WTC11 (cell line): Measurements from ENCODE around the gene LARGE1. TPM values are rescaled to one million over a fixed set of nuclear protein-coding genes. Genes with fewer than 3 reads are reported as not detected.
A peak's percentile ranks its signal among the peaks of the same experiment; 100 is the strongest.

Experiments used
- ATAC-seq: fragments of 200-7000 bp; cut with Tn5 transposase; 2 replicates; pipeline ENCODE4 v1.10.0; 2021; ENCODE audit warnings: mild to moderate bottlenecking, moderate library complexity
- CTCF ChIA-PET: fragments of 300-600 bp; sonication (Branson Sonifier 250); formaldehyde crosslinking; loops from one replicate; lab custom pipeline; 2021; ENCODE audit warnings: antibody characterized with exemption; lab: Charles Lee
- POLR2A ChIA-PET: fragments of 350-600 bp; sonication (Branson Sonifier 250); formaldehyde crosslinking; loops from one replicate; lab custom pipeline; 2021; ENCODE audit warnings: antibody characterized with exemption; lab: Charles Lee
- DNase-seq: peaks from one replicate; pipeline ENCODE4 v3.0.0; 2021; ENCODE audit warnings: low spot score
- H3K27ac Mint-ChIP-seq: 2 replicates; pipeline ENCODE4 v1.8.0; 2021; ENCODE audit warnings: mixed read lengths
- H3K27me3 Mint-ChIP-seq: 2 replicates; pipeline ENCODE4 v1.8.0; 2021; ENCODE audit warnings: low read depth, mild to moderate bottlenecking, moderate library complexity, mixed read lengths
- H3K36me3 Mint-ChIP-seq: 2 replicates; pipeline ENCODE4 v1.8.0; 2021; ENCODE audit warnings: mixed read lengths
- H3K4me1 Mint-ChIP-seq: 2 replicates; pipeline ENCODE4 v1.8.0; 2022; ENCODE audit warnings: mixed read lengths
- H3K4me3 Mint-ChIP-seq: 2 replicates; pipeline ENCODE4 v1.8.0; 2021; ENCODE audit warnings: mild to moderate bottlenecking, moderate library complexity, mixed read lengths
- H3K9me3 Mint-ChIP-seq: 2 replicates; pipeline ENCODE4 v1.8.0; 2021; ENCODE audit warnings: mixed read lengths
- ATF2 ChIP-seq: sonication (generic); formaldehyde crosslinking; IDR thresholded peaks from 2 replicates; pipeline ENCODE4 v1.8.1; 2022; ENCODE audit warnings: low read depth, missing genetic modification reagents, borderline replicate concordance
- E2F4 ChIP-seq: sonication (generic); formaldehyde crosslinking; IDR thresholded peaks from 2 replicates; pipeline ENCODE4 v1.8.1; 2022; ENCODE audit warnings: low read depth, mild to moderate bottlenecking, moderate library complexity, missing genetic modification reagents, borderline replicate concordance
- ELF4 ChIP-seq: sonication (generic); formaldehyde crosslinking; IDR thresholded peaks from 2 replicates; pipeline ENCODE4 v1.8.1; 2022; ENCODE audit warnings: low read depth, mild to moderate bottlenecking, moderate library complexity, missing genetic modification reagents
- ERG ChIP-seq: fragments of 250-450 bp; sonication (Bioruptor Pico); IDR thresholded peaks from 2 replicates; pipeline ENCODE4 v1.8.0; 2021; ENCODE audit warnings: mild to moderate bottlenecking
- ETV6 ChIP-seq: sonication (generic); formaldehyde crosslinking; IDR thresholded peaks from 2 replicates; pipeline ENCODE4 v1.8.1; 2022; ENCODE audit warnings: mild to moderate bottlenecking, missing genetic modification reagents
- FOXK1 ChIP-seq: sonication (generic); formaldehyde crosslinking; IDR thresholded peaks from 2 replicates; pipeline ENCODE4 v1.8.0; 2022; ENCODE audit warnings: mild to moderate bottlenecking, moderate library complexity, missing genetic modification reagents
- FOXP4 ChIP-seq: sonication (generic); formaldehyde crosslinking; IDR thresholded peaks from 2 replicates; pipeline ENCODE4 v1.8.0; 2022; ENCODE audit warnings: mild to moderate bottlenecking, missing genetic modification reagents
- GABPB1 ChIP-seq: sonication (generic); formaldehyde crosslinking; IDR thresholded peaks from 2 replicates; pipeline ENCODE4 v1.8.1; 2023; ENCODE audit warnings: mild to moderate bottlenecking, missing genetic modification reagents
- NR1H2 ChIP-seq: sonication (generic); formaldehyde crosslinking; IDR thresholded peaks from 2 replicates; pipeline ENCODE4 v1.9.0; 2021; ENCODE audit warnings: mild to moderate bottlenecking, moderate library complexity, missing genetic modification reagents
- NR2C2 ChIP-seq: sonication (generic); formaldehyde crosslinking; IDR thresholded peaks from 2 replicates; pipeline ENCODE4 v1.8.0; 2022; ENCODE audit warnings: mild to moderate bottlenecking, missing genetic modification reagents
- TEAD1 ChIP-seq: sonication (generic); formaldehyde crosslinking; IDR thresholded peaks from 2 replicates; pipeline ENCODE4 v1.8.0; 2022; ENCODE audit warnings: mild to moderate bottlenecking, missing genetic modification reagents
- USF1 ChIP-seq: sonication (generic); formaldehyde crosslinking; IDR thresholded peaks from 2 replicates; pipeline ENCODE4 v1.8.0; 2022; ENCODE audit warnings: mild to moderate bottlenecking, missing genetic modification reagents
- USF2 ChIP-seq: sonication (generic); formaldehyde crosslinking; IDR thresholded peaks from 2 replicates; pipeline ENCODE4 v1.8.1; 2023; ENCODE audit warnings: mild to moderate bottlenecking, missing genetic modification reagents, moderate library complexity
- ZNF281 ChIP-seq: sonication (generic); formaldehyde crosslinking; IDR thresholded peaks from 2 replicates; pipeline ENCODE4 v1.8.0; 2023; ENCODE audit warnings: mild to moderate bottlenecking, missing genetic modification reagents
- ZNF671 ChIP-seq: fragments of 250-450 bp; sonication (Bioruptor Pico); IDR thresholded peaks from 2 replicates; pipeline ENCODE4 v1.8.0; 2021; ENCODE audit warnings: mild to moderate bottlenecking
- ZSCAN18 ChIP-seq: fragments of 250-450 bp; sonication (Bioruptor Pico); IDR thresholded peaks from 2 replicates; pipeline ENCODE4 v2.1.2; 2022; ENCODE audit warnings: mild to moderate bottlenecking, moderate library complexity
- total RNA-seq: library from RNA; stranded (reverse); gene quantifications from 3 replicates; pipeline ENCODE4 v1.2.3, GENCODE V29; 2021

The LARGE1 gene
- total RNA-seq, 1 experiment from 2014 or later: 72.6 TPM

- no peak overlapping the region for H3K27ac Mint-ChIP-seq
- CTCF ChIA-PET: interaction anchor here (1.6 kb wide), 1 partner anchor 171 kb away, joined by 4 read pairs; no protein-coding TSS in a partner anchor
- peaks cover 3% of the 10 kb centered on the region; the same call in 1 of the 2 replicates for H3K9me3 Mint-ChIP-seq
- no peaks in the 10 kb centered on the region for H3K27me3 Mint-ChIP-seq
- H3K4me1 Mint-ChIP-seq: peaks cover 33% of the 10 kb centered on the region
- no peak overlapping the region for H3K4me3 Mint-ChIP-seq
- no peaks in the 10 kb centered on the region for H3K36me3 Mint-ChIP-seq
- DNase-seq: no peak
- TF ChIP-seq ERG (CRISPR knock-in tag): no peak
- no peak for TF ChIP-seq GABPB1 (CRISPR knock-in tag)
- no peak for TF ChIP-seq NR2C2 (CRISPR knock-in tag)
- no peak for TF ChIP-seq USF1 (CRISPR knock-in tag)
- TF ChIP-seq, all 79 proteins: peak for 0
- ATAC-seq: no peak
- POLR2A ChIA-PET: no interaction called here
Observed at GRCh38 chr22:33472462-33473344, 447.6 kb downstream of the LARGE1 start.

- DNase-seq: no peak
- CTCF ChIA-PET: no interaction called here
- Mint-ChIP-seq H3K4me1 (peaks cover 11% of the 10 kb centered on the region), H3K4me3 (no peak overlapping the region), H3K27me3 (no peaks in the 10 kb centered on the region), H3K9me3 (peaks cover 3% of the 10 kb centered on the region; the same call in 1 of the 2 replicates), H3K27ac (peak overlapping the region; percentile 50; the same call in 1 of the 2 replicates), H3K36me3 (no peaks in the 10 kb centered on the region)
- POLR2A ChIA-PET: no interaction called here
- TF ChIP-seq E2F4 (no peak), ATF2 (CRISPR knock-in tag) (no peak), FOXK1 (CRISPR knock-in tag) (no peak), TEAD1 (no peak), ETV6 (CRISPR knock-in tag) (no peak), ELF4 (no peak), USF2 (CRISPR knock-in tag) (no peak), ZNF671 (no peak), USF1 (CRISPR knock-in tag) (no peak), FOXP4 (no peak), ZNF281 (CRISPR knock-in tag) (no peak), NR2C2 (CRISPR knock-in tag) (no peak), NR1H2 (CRISPR knock-in tag) (no peak), ZSCAN18 (CRISPR knock-in tag) (no peak)
- ATAC-seq: no peak
Observed at GRCh38 chr22:33470456-33470855, 449.8 kb downstream of the LARGE1 start.
